Epithelial cell of esophagus (primary cell): ENCODE measurements around the gene SERTAD2.

Experiments used
- DNase-seq: peaks from one replicate; pipeline ENCODE4 v3.0.0; 2010; ENCODE audit warnings: low read depth
- H3K4me3 ChIP-seq: 2 replicates; pipeline ENCODE4 v1.5.1; 2011; ENCODE audit warnings: mild to moderate bottlenecking, low read length, control low read depth
- TF ChIP-seq, protein P1 (sequence below): IDR thresholded peaks from 2 replicates; pipeline ENCODE4 v1.5.1; 2011; ENCODE audit warnings: low read depth, mild to moderate bottlenecking, low read length, control low read depth, inconsistent platforms; ENCODE audit not compliant: insufficient read depth; ENCODE audit errors: missing control alignments

The SERTAD2 gene

DNA sequence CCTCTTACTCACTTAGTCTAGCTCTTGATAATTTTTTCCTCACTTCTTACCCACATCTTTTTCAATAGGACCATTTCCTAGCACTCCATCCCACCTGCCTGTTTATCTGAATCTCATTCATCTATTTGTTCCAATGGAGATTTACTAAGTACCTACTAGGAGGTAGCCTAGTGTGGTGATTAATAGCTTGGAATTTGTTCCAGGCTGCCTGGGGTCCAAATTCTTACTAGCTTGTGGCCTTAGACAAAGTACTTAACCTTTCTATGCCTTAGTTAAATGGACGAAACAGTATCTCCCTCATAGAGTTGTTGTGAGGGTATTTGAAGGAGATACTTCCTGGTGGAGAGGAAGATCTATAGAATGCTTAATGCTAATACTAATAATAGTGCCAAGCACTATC, 42.9 kb upstream of the SERTAD2 start:
- TF ChIP-seq, protein P1, sequence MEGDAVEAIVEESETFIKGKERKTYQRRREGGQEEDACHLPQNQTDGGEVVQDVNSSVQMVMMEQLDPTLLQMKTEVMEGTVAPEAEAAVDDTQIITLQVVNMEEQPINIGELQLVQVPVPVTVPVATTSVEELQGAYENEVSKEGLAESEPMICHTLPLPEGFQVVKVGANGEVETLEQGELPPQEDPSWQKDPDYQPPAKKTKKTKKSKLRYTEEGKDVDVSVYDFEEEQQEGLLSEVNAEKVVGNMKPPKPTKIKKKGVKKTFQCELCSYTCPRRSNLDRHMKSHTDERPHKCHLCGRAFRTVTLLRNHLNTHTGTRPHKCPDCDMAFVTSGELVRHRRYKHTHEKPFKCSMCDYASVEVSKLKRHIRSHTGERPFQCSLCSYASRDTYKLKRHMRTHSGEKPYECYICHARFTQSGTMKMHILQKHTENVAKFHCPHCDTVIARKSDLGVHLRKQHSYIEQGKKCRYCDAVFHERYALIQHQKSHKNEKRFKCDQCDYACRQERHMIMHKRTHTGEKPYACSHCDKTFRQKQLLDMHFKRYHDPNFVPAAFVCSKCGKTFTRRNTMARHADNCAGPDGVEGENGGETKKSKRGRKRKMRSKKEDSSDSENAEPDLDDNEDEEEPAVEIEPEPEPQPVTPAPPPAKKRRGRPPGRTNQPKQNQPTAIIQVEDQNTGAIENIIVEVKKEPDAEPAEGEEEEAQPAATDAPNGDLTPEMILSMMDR = no peak
- H3K4me3 ChIP-seq = no peak overlapping the region
- no peak for DNase-seq

DNA sequence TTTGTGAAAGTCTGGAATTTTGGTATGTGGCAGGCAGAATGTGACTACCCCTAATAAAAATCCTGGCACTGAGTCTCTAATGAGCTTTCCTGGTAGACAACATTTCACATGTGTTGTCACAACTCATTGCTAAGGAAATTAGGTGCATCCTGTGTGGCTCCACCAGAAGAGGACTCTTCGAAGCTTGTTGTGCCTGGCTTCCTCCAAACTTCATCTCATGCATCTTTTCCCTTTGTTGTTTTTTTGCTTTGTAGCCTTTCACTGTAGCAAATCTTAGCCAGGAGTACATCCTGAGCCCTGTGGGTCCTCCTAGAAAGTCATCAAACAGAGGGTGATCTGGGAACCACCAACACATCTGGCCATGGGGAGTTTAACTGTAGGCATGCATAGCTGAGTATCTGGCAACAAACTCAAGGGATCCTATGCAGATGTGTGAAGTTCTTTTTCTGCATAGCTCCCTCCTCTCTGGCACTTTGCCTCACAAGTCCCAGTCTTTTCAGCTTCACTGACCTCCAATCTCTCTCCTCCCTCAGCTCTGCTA, 42.1 kb upstream of the SERTAD2 start:
- TF ChIP-seq, protein P1 = no peak
- no peak for DNase-seq
- H3K4me3 ChIP-seq = no peak overlapping the region

DNA sequence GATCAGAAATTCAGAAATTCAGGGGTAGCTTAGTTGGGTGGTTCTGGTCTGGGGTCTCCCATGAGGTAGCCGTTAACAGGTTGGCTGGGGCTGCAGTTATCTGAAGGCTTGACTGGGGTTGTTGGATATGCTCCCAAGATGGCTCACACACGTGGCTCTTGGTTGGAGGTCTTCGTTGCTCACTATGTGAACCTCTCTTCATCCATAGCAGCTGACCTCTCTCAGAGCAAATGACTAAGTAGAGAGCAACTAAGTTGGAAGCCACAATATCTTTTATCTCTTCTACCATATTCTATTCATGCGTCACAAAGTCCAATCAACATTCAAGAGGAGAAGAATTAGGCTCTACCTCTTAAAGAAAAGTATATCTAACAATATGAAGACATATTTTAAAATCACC, 38.7 kb upstream of the SERTAD2 start:
- no peak overlapping the region for H3K4me3 ChIP-seq
- TF ChIP-seq, protein P1 = no peak
- no peak for DNase-seq

DNA sequence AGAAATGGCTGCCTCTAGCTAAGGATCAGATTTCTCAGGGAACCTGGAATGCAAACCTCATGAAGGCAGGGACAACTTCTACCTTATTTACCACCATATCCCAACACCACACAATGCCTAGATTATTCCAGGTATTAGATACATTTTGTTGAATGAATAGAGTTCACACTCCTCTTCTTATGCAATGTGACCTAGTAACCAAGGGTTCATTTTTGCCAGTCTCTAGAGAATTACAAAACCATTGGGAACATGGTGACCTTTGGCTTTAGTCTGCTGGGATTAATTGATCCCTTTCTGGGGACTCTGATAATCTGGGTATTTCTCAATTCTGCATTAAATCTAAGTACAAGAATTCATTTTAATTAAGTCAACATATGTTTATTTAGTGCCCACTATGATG, 35.2 kb upstream of the SERTAD2 start:
- no peak for DNase-seq

DNA sequence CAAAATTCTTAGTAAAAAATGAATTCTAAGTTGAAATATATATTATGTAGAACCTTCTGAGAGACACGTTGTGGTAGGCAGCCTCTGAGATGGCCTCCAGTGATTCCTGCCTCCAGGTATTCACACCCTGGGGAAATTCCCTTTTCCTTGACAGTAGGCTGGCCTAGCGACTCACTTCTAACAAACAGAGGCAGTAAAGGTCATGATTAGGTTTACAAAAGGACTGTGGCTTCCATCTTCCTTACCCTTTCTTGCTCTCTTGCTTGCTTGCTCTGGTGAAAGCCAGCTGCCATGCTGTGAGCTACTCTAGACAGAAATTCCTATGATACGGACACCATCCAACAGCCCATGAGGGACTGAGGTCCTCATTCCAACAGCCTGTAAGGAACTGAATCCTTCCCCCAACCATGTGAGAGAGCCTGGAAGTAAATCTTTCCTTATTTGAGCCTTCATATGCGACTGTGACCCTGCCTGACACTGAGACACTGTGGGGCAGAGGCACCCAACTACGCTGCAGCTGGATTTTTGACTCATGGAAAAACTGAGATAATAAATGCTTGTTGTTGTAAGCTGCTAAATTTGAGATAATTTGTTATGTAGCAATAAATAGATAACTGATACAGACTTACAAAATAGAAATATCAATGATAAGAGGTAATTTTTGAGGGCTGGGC, 32.7 kb upstream of the SERTAD2 start:
- DNase-seq = peak; percentile 58
- TF ChIP-seq, protein P1 = no peak
- H3K4me3 ChIP-seq = no peak overlapping the region

More for the DNA sequence above, 35.2 kb upstream of the SERTAD2 start:
- TF ChIP-seq, protein P1 = no peak
- H3K4me3 ChIP-seq = no peak overlapping the region

DNA sequence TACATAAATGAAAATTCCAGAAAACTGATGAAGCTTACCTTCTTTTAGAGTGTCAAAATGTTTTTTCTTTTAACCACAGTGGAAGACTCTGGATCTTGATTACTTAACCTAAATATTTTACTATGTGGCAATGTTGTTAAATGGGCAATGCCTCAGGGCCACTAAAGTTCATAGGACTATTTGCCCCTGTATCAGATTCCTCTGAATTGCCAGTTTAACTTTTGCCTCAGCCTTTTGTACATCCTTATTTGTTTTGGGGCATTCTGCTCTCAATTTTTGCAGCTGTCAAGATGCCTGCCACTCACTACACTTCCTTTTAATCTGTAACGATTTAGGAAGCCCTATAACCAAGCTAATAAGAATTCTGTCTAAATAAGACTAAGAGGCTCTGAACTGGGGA, 31.7 kb upstream of the SERTAD2 start:
- TF ChIP-seq, protein P1 = no peak
- DNase-seq = peak; percentile 17
- no peak overlapping the region for H3K4me3 ChIP-seq
